H9 (cell line): ENCODE results near the gene CERK. TPM values are rescaled to one million over a fixed set of nuclear protein-coding genes. Genes with fewer than 3 reads are reported as not detected.

Experiments
- DNase-seq: peaks from one replicate; pipeline ENCODE4 v3.0.0-alpha.2; 2017
- H2AFZ ChIP-seq: one replicate; pipeline ENCODE4 v1.6.1; 2013; ENCODE audit warnings: mild to moderate bottlenecking, low read length, control low read depth, moderate library complexity
- H2AK5ac ChIP-seq: 2 replicates; pipeline ENCODE4 v1.6.1; 2013; ENCODE audit warnings: low read length, control low read depth, mixed read lengths; ENCODE audit not compliant: insufficient read length
- H2BK120ac ChIP-seq: one replicate; pipeline ENCODE4 v1.6.1; 2013; ENCODE audit warnings: low read depth, mild to moderate bottlenecking, low read length, control low read depth, inconsistent platforms; ENCODE audit not compliant: poor library complexity, severe bottlenecking
- H2BK12ac ChIP-seq: 2 replicates; pipeline ENCODE4 v1.6.1; 2013; ENCODE audit warnings: low read length, control low read depth, mixed read lengths, low read depth; ENCODE audit not compliant: insufficient read length
- H2BK15ac ChIP-seq: 2 replicates; pipeline ENCODE4 v1.6.1; 2013; ENCODE audit warnings: low read depth, low read length, control low read depth
- H2BK20ac ChIP-seq: one replicate; pipeline ENCODE4 v1.6.1; 2013; ENCODE audit warnings: low read depth, mild to moderate bottlenecking, low read length, control low read depth, inconsistent platforms; ENCODE audit not compliant: poor library complexity, severe bottlenecking
- H2BK5ac ChIP-seq: 2 replicates; pipeline ENCODE4 v1.6.1; 2013; ENCODE audit warnings: low read length, control low read depth, mixed read lengths; ENCODE audit not compliant: insufficient read length
- H3K14ac ChIP-seq: 2 replicates; pipeline ENCODE4 v1.6.1; 2013; ENCODE audit warnings: low read length, control low read depth; ENCODE audit not compliant: insufficient read depth
- H3K18ac ChIP-seq: 2 replicates; pipeline ENCODE4 v1.6.1; 2013; ENCODE audit warnings: low read depth, mild to moderate bottlenecking, mixed read lengths, low read length, control low read depth; ENCODE audit not compliant: insufficient read length
- H3K23ac ChIP-seq: 2 replicates; pipeline ENCODE4 v1.6.1; 2013; ENCODE audit warnings: low read length, control low read depth, mixed read lengths, low read depth; ENCODE audit not compliant: insufficient read length
- H3K23me2 ChIP-seq: 2 replicates; pipeline ENCODE4 v1.6.1; 2013; ENCODE audit warnings: low read depth, mild to moderate bottlenecking, mixed read lengths, low read length, control low read depth; ENCODE audit not compliant: insufficient read length, poor library complexity, severe bottlenecking
- H3K27ac ChIP-seq: 2 replicates; pipeline ENCODE4 v1.5.1; 2013; ENCODE audit warnings: low read length, control low read depth, mixed read lengths, low read depth; ENCODE audit not compliant: insufficient read length
- H3K27me3 ChIP-seq: 2 replicates; pipeline ENCODE4 v1.6.1; 2013; ENCODE audit warnings: low read length, control low read depth, inconsistent platforms; ENCODE audit not compliant: insufficient read depth
- H3K4ac ChIP-seq: 2 replicates; pipeline ENCODE4 v1.6.1; 2013; ENCODE audit warnings: low read depth, mild to moderate bottlenecking, control low read depth, inconsistent platforms, low read length, moderate library complexity
- H3K4me1 ChIP-seq: 2 replicates; pipeline ENCODE4 v1.6.1; 2013; ENCODE audit warnings: low read length, control low read depth, inconsistent platforms; ENCODE audit not compliant: insufficient read depth
- H3K4me2 ChIP-seq: 2 replicates; pipeline ENCODE4 v1.6.1; 2013; ENCODE audit warnings: low read length, control low read depth, mixed read lengths; ENCODE audit not compliant: insufficient read length, insufficient read depth
- H3K56ac ChIP-seq: 2 replicates; pipeline ENCODE4 v1.6.1; 2013; ENCODE audit warnings: low read depth, mild to moderate bottlenecking, mixed read lengths, low read length, control low read depth; ENCODE audit not compliant: insufficient read length
- H3K79me1 ChIP-seq: 2 replicates; pipeline ENCODE4 v1.6.1; 2013; ENCODE audit warnings: low read depth, mild to moderate bottlenecking, moderate library complexity, low read length, control low read depth, inconsistent platforms; ENCODE audit not compliant: insufficient read depth, poor library complexity, severe bottlenecking
- H3K79me2 ChIP-seq: 2 replicates; pipeline ENCODE4 v1.6.1; 2013; ENCODE audit warnings: low read length, control low read depth, inconsistent platforms; ENCODE audit not compliant: insufficient read depth
- H3K9ac ChIP-seq: 2 replicates; pipeline ENCODE4 v1.6.1; 2013; ENCODE audit warnings: low read length, control low read depth, mixed read lengths; ENCODE audit not compliant: insufficient read length; ENCODE audit errors: extremely low read depth
- H3K9me3 ChIP-seq: one replicate; pipeline ENCODE4 v1.6.1; 2013; ENCODE audit warnings: low read depth, low read length, inconsistent platforms; ENCODE audit not compliant: control insufficient read depth
- H3T11ph ChIP-seq: one replicate; pipeline ENCODE4 v1.6.1; 2013; ENCODE audit warnings: mild to moderate bottlenecking, low read length, control low read depth, inconsistent platforms
- H4K20me1 ChIP-seq: one replicate; pipeline ENCODE4 v1.6.1; 2013; ENCODE audit not compliant: control insufficient read depth, insufficient read length, insufficient read depth
- H4K5ac ChIP-seq: 2 replicates; pipeline ENCODE4 v1.6.1; 2013; ENCODE audit warnings: low read depth, mild to moderate bottlenecking, mixed read lengths, low read length, control low read depth; ENCODE audit not compliant: insufficient read length
- H4K8ac ChIP-seq: replicated peaks from 2 replicates; pipeline ENCODE4 v1.6.1; 2013; ENCODE audit warnings: low read length, control low read depth, mixed read lengths, low read depth; ENCODE audit not compliant: insufficient read length
- H4K91ac ChIP-seq: 2 replicates; pipeline ENCODE4 v1.6.1; 2013; ENCODE audit warnings: low read depth, mild to moderate bottlenecking, moderate library complexity, mixed read lengths, low read length, control low read depth; ENCODE audit not compliant: insufficient read length
- H3K27ac Mint-ChIP-seq, 3 experiments: 2 replicates in 2 of 3; 3 replicates in 1 of 3; pipeline ENCODE4 v1.8.0; 2020 to 2021; ENCODE audit warnings: mixed read lengths in 3 of 3, mild to moderate bottlenecking in 1 of 3, moderate library complexity in 1 of 3
- H3K27me3 Mint-ChIP-seq: 2 replicates; pipeline ENCODE4 v1.8.0; 2021; ENCODE audit warnings: low read depth, mild to moderate bottlenecking, moderate library complexity, mixed read lengths
- H3K36me3 Mint-ChIP-seq, 3 experiments: 2 replicates in 2 of 3; 3 replicates in 1 of 3; pipeline ENCODE4 v1.8.0; 2020 to 2021; ENCODE audit warnings: low read depth in 3 of 3, mixed read lengths in 3 of 3; ENCODE audit not compliant: insufficient read depth in 1 of 3
- H3K4me1 Mint-ChIP-seq, 2 experiments: 2 replicates each; pipeline ENCODE4 v1.8.0; 2020; ENCODE audit warnings: mixed read lengths in 2 of 2
- H3K4me3 Mint-ChIP-seq, 2 experiments: 2 replicates in 1 of 2; 3 replicates in 1 of 2; pipeline ENCODE4 v1.8.0; 2020 to 2021; ENCODE audit warnings: mild to moderate bottlenecking in 2 of 2, mixed read lengths in 2 of 2, moderate library complexity in 1 of 2
- H3K9me3 Mint-ChIP-seq, 2 experiments: 2 replicates in 1 of 2; 3 replicates in 1 of 2; pipeline ENCODE4 v1.8.0; 2020; ENCODE audit warnings: mild to moderate bottlenecking in 2 of 2, mixed read lengths in 2 of 2, moderate library complexity in 1 of 2
- CTCF ChIP-seq: fragments of 200-600 bp; sonication (generic); conservative IDR thresholded peaks from 3 replicates; pipeline ENCODE4 v1.8.0; 2021; ENCODE audit warnings: antibody characterized with exemption, mild to moderate bottlenecking
- WGBS: extraction: QIAGEN DNeasy Blood & Tissue Kit; methylation state at CpG from one replicate; pipeline ENCODE4 v1.1.7; 2013; ENCODE audit warnings: missing lambda C conversion rate, low lambda C conversion rate, mixed read lengths; ENCODE audit not compliant: insufficient read length; ENCODE audit errors: extremely low coverage; 5-methylcytosine and 5-hydroxymethylcytosine counted together
- total RNA-seq: library from RNA; stranded (reverse); gene quantifications from 2 replicates; pipeline ENCODE4 v1.2.1, GENCODE V29; 2021

Gene CERK
- total RNA-seq, 1 experiment from 2014 or later = 47.1 TPM

GRCh38 chr22:46739094-46739870, 1.2 kb upstream of the CERK start:
- H4K91ac ChIP-seq = no peak overlapping the region
- Mint-ChIP-seq H3K4me1 (peaks cover 31 to 34% of the 10 kb centered on the region in 2 experiments), H3K4me3 (peak overlapping the region; percentile 65 to 80), H3K27ac (no peak overlapping the region; a peak in 1 of 7 replicates), H3K36me3 (peaks cover 0 to 6% (median 2%) of the 10 kb centered on the region in 3 experiments; a peak in 3 of 7 replicates), H3K27me3 (peaks cover 12% of the 10 kb centered on the region), H3K9me3 (peaks cover 3 to 8% of the 10 kb centered on the region in 2 experiments; a peak in 2 of 5 replicates)
- no peaks in the 10 kb centered on the region for H3K9me3 ChIP-seq
- no peak overlapping the region for H3K14ac ChIP-seq
- H3K18ac ChIP-seq = no peak overlapping the region
- H2BK20ac ChIP-seq = no peak overlapping the region
- H3K23ac ChIP-seq = no peak overlapping the region
- WGBS = no CpG with 5 or more reads among the region's 20 CpGs
- H2AFZ ChIP-seq = no peak overlapping the region
- no peak overlapping the region for H2BK120ac ChIP-seq
- H3K23me2 ChIP-seq = no peaks in the 10 kb centered on the region
- no peak for TF ChIP-seq CTCF
- peaks cover 4% of the 10 kb centered on the region for H3K79me1 ChIP-seq
- no peak overlapping the region for H3K56ac ChIP-seq
- H2BK5ac ChIP-seq = no peak overlapping the region
- H3K4ac ChIP-seq = no peak overlapping the region
- H4K5ac ChIP-seq = no peak overlapping the region
- peaks cover 2% of the 10 kb centered on the region; the same call in 1 of the 2 replicates for H3K79me2 ChIP-seq
- H4K20me1 ChIP-seq = no peaks in the 10 kb centered on the region
- H3T11ph ChIP-seq = no peak overlapping the region
- H3K27ac ChIP-seq = no peak overlapping the region
- peak overlapping the region; percentile 22 for H3K4me2 ChIP-seq
- no peak overlapping the region for H2BK15ac ChIP-seq
- H2BK12ac ChIP-seq = no peak overlapping the region
- no peak overlapping the region for H3K9ac ChIP-seq
- peak; percentile 64 for DNase-seq
- H4K8ac ChIP-seq = no peak overlapping the region
- no peak overlapping the region for H2AK5ac ChIP-seq
- no peaks in the 10 kb centered on the region for H3K27me3 ChIP-seq
- peaks cover 7% of the 10 kb centered on the region; the same call in 1 of the 2 replicates for H3K4me1 ChIP-seq
